GM23338 (cell line): ENCODE data around the gene C3AR1. TPM values are rescaled to one million over a fixed set of nuclear protein-coding genes. Genes with fewer than 3 reads are reported as not detected.

ENCODE experiments used
- ATAC-seq: fragments of 200-7000 bp; cut with Tn5 transposase; 3 replicates; pipeline ENCODE4 v1.9.1; 2020
- DNase-seq: peaks from one replicate; pipeline ENCODE4 v3.0.0-alpha.2; 2015; ENCODE audit warnings: low spot score
- H2AFZ ChIP-seq: fragments of 200-600 bp; sonication (generic); 2 replicates; pipeline ENCODE4 v1.8.0; 2016; ENCODE audit warnings: antibody characterized with exemption, mild to moderate bottlenecking, moderate library complexity
- H3F3A ChIP-seq: fragments of 200-600 bp; sonication (generic); replicated peaks from 2 replicates; pipeline ENCODE4 v1.8.0; 2017; ENCODE audit warnings: antibody characterized with exemption, mixed run types, low read depth
- H3K27ac ChIP-seq: fragments of 200-600 bp; sonication (generic); 2 replicates; pipeline ENCODE4 v1.6.1; 2016; ENCODE audit warnings: low read depth
- H3K27me3 ChIP-seq: fragments of 200-600 bp; sonication (generic); 2 replicates; pipeline ENCODE4 v1.8.0; 2016; ENCODE audit warnings: mild to moderate bottlenecking, mixed run types, moderate library complexity; ENCODE audit not compliant: insufficient read depth
- H3K36me3 ChIP-seq: fragments of 200-600 bp; sonication (generic); 2 replicates; pipeline ENCODE4 v1.8.0; 2016; ENCODE audit warnings: mild to moderate bottlenecking; ENCODE audit not compliant: insufficient read depth
- H3K4me1 ChIP-seq: fragments of 200-600 bp; sonication (generic); 2 replicates; pipeline ENCODE4 v1.8.0; 2016; ENCODE audit warnings: mild to moderate bottlenecking, moderate library complexity; ENCODE audit not compliant: insufficient read depth
- H3K4me2 ChIP-seq: fragments of 200-600 bp; sonication (generic); 2 replicates; pipeline ENCODE4 v1.7.1; 2017; ENCODE audit warnings: mixed run types
- H3K4me3 ChIP-seq: fragments of 200-600 bp; sonication (generic); 2 replicates; pipeline ENCODE4 v1.6.1; 2016; ENCODE audit warnings: mixed run types
- H3K79me2 ChIP-seq: fragments of 200-600 bp; sonication (generic); replicated peaks from 2 replicates; pipeline ENCODE4 v1.8.0; 2017; ENCODE audit warnings: mild to moderate bottlenecking; ENCODE audit not compliant: insufficient read depth
- H3K9me2 ChIP-seq: fragments of 200-600 bp; sonication (generic); 2 replicates; pipeline ENCODE4 v1.8.0; 2017; ENCODE audit not compliant: insufficient read depth
- H4K20me1 ChIP-seq: fragments of 200-600 bp; sonication (generic); replicated peaks from 2 replicates; pipeline ENCODE4 v1.8.0; 2017; ENCODE audit warnings: mild to moderate bottlenecking; ENCODE audit not compliant: insufficient read depth
- H3K27ac Mint-ChIP-seq: 2 replicates; pipeline ENCODE4 v1.8.0; 2020; ENCODE audit warnings: inconsistent platforms, mild to moderate bottlenecking, moderate library complexity, mixed read lengths
- H3K27me3 Mint-ChIP-seq: 3 replicates; pipeline ENCODE4 v1.8.0; 2022; ENCODE audit warnings: low read depth, mild to moderate bottlenecking, moderate library complexity, mixed read lengths, inconsistent platforms; ENCODE audit not compliant: insufficient read depth, poor library complexity
- H3K36me3 Mint-ChIP-seq: 3 replicates; pipeline ENCODE4 v1.8.0; 2021; ENCODE audit warnings: low read depth, mild to moderate bottlenecking, inconsistent platforms, moderate library complexity, mixed read lengths
- H3K4me1 Mint-ChIP-seq: 3 replicates; pipeline ENCODE4 v1.8.0; 2020; ENCODE audit warnings: mild to moderate bottlenecking, inconsistent platforms, mixed read lengths
- H3K4me3 Mint-ChIP-seq: 3 replicates; pipeline ENCODE4 v1.8.0; 2021; ENCODE audit warnings: moderate library complexity, mild to moderate bottlenecking, inconsistent platforms, mixed read lengths
- H3K9me3 Mint-ChIP-seq: 3 replicates; pipeline ENCODE4 v1.8.0; 2020; ENCODE audit warnings: moderate library complexity, mild to moderate bottlenecking, inconsistent platforms, mixed read lengths
- CREB1 ChIP-seq: fragments of 250-450 bp; sonication (Bioruptor Pico); IDR thresholded peaks from 2 replicates; pipeline ENCODE4 v1.5.0; 2020; ENCODE audit warnings: low read depth, mild to moderate bottlenecking, moderate library complexity
- EZH2phosphoT487 ChIP-seq: fragments of 200-600 bp; sonication (generic); IDR thresholded peaks from one replicate; pipeline ENCODE4 v1.8.1; 2018; ENCODE audit warnings: antibody characterized with exemption; ENCODE audit not compliant: unreplicated experiment
- NANOG ChIP-seq: IDR thresholded peaks from 2 replicates; pipeline ENCODE4 v1.6.1; 2016; ENCODE audit warnings: antibody characterized with exemption, borderline replicate concordance
- POLR2AphosphoS5 ChIP-seq: IDR thresholded peaks from 2 replicates; pipeline ENCODE4 v1.6.1; 2016; ENCODE audit warnings: antibody characterized with exemption, low read depth
- STAT1 ChIP-seq: IDR thresholded peaks from one replicate; pipeline ENCODE4 v1.6.1; 2016; ENCODE audit warnings: antibody characterized with exemption; ENCODE audit not compliant: unreplicated experiment
- ZNF331 ChIP-seq: fragments of 250-450 bp; sonication (Bioruptor Pico); IDR thresholded peaks from 2 replicates; pipeline ENCODE4 v1.5.0; 2020; ENCODE audit warnings: low read depth, mild to moderate bottlenecking, moderate library complexity
- polyA plus RNA-seq: library from polyadenylated mRNA; unstranded; fragments of >200 nt; fragmentation: Nextera tagmentation; extraction: Ambion mirVana; gene quantifications from 2 replicates; pipeline ENCODE4 v1.2.1, GENCODE V29; 2016
- total RNA-seq: library from RNA; depleted of rRNA; stranded (reverse); fragments of >200 nt; shearing (Covaris generic); gene quantifications from 2 replicates; pipeline ENCODE4 v1.2.3, GENCODE V29; 2014
- TF ChIP-seq, protein P1 (sequence below): IDR thresholded peaks from 2 replicates; pipeline ENCODE4 v1.6.1; 2016; ENCODE audit warnings: antibody characterized with exemption
- TF ChIP-seq, protein P2 (sequence below): IDR thresholded peaks from one replicate; pipeline ENCODE4 v1.6.1; 2018; ENCODE audit warnings: antibody characterized with exemption; ENCODE audit not compliant: unreplicated experiment
- TF ChIP-seq, protein P3 (sequence below), 2 experiments: fragments of 200-600 bp in 1 of 2; sonication (generic) in 1 of 2; conservative IDR thresholded peaks; 2 replicates each; pipeline versions ENCODE4 v1.5.1 to v1.6.1; 2016 to 2017; ENCODE audit warnings: antibody characterized with exemption in 2 of 2, low read depth in 2 of 2, mild to moderate bottlenecking in 2 of 2, moderate library complexity in 1 of 2

Gene C3AR1
- total and polyA plus RNA-seq, 2 experiments from 2014 or later, result not detected

DNA sequence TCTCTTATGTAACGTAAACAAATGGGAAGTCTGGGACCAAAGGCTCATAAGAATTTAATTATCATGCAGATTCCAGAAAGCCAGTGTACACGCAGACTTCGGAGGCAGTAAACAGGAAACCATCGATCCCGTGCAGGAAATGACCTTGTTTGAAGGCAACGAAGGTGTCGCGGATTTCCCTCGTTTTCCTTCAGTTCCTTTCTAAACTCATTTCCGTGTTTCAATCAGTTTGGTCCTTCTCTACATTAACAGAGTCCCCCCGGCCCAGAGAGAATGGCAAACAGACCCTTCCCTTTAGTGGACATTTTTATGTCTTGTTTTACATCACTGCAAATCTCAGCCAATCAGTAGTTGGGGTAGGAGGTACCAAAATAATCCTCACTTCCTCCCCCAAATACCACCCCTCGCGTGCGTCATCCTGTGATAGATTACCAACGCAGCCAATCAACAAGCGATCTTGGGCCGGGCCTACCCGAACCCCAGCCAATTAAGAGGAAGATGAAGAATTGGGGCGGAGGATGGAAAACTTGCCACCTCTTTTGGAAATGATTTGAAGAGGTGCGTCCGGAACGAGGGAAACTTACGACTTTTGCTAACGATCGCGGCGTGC is 39.8 kb downstream of the C3AR1 start:
- DNase-seq (peak; percentile 100), ATAC-seq (peak; percentile 94)
- Histone ChIP-seq H3K4me1 (peaks cover 4% of the 10 kb centered on the region; the same call in 1 of the 2 replicates), H4K20me1 (no peaks in the 10 kb centered on the region), H2AFZ (no peak overlapping the region), H3K27ac (peak overlapping the region; percentile 91), H3F3A (peaks cover under 1% of the 10 kb centered on the region; the same call in 1 of the 2 replicates), H3K9me2 (no peaks in the 10 kb centered on the region), H3K4me2 (peak overlapping the region; percentile 71), H3K36me3 (no peaks in the 10 kb centered on the region), H3K27me3 (no peaks in the 10 kb centered on the region), H3K4me3 (peak overlapping the region; percentile 51), H3K79me2 (no peaks in the 10 kb centered on the region)
- H3K27me3 Mint-ChIP-seq, result no peaks in the 10 kb centered on the region
- no peaks in the 10 kb centered on the region for H3K9me3 Mint-ChIP-seq
- H3K4me1 Mint-ChIP-seq, result peaks cover 9% of the 10 kb centered on the region
- peak overlapping the region; percentile 92 for H3K4me3 Mint-ChIP-seq
- TF ChIP-seq, protein P1, sequence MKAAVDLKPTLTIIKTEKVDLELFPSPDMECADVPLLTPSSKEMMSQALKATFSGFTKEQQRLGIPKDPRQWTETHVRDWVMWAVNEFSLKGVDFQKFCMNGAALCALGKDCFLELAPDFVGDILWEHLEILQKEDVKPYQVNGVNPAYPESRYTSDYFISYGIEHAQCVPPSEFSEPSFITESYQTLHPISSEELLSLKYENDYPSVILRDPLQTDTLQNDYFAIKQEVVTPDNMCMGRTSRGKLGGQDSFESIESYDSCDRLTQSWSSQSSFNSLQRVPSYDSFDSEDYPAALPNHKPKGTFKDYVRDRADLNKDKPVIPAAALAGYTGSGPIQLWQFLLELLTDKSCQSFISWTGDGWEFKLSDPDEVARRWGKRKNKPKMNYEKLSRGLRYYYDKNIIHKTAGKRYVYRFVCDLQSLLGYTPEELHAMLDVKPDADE, result peak; percentile 57; the same call in 1 of the 2 replicates
- no peak for TF ChIP-seq NANOG
- TF ChIP-seq EZH2phosphoT487, result no peak
- peak; percentile 93 for TF ChIP-seq CREB1 (CRISPR knock-in tag)
- TF ChIP-seq, protein P2, sequence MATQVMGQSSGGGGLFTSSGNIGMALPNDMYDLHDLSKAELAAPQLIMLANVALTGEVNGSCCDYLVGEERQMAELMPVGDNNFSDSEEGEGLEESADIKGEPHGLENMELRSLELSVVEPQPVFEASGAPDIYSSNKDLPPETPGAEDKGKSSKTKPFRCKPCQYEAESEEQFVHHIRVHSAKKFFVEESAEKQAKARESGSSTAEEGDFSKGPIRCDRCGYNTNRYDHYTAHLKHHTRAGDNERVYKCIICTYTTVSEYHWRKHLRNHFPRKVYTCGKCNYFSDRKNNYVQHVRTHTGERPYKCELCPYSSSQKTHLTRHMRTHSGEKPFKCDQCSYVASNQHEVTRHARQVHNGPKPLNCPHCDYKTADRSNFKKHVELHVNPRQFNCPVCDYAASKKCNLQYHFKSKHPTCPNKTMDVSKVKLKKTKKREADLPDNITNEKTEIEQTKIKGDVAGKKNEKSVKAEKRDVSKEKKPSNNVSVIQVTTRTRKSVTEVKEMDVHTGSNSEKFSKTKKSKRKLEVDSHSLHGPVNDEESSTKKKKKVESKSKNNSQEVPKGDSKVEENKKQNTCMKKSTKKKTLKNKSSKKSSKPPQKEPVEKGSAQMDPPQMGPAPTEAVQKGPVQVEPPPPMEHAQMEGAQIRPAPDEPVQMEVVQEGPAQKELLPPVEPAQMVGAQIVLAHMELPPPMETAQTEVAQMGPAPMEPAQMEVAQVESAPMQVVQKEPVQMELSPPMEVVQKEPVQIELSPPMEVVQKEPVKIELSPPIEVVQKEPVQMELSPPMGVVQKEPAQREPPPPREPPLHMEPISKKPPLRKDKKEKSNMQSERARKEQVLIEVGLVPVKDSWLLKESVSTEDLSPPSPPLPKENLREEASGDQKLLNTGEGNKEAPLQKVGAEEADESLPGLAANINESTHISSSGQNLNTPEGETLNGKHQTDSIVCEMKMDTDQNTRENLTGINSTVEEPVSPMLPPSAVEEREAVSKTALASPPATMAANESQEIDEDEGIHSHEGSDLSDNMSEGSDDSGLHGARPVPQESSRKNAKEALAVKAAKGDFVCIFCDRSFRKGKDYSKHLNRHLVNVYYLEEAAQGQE, result no peak
- TF ChIP-seq POLR2AphosphoS5, result peak; percentile 81
- peak overlapping the region; percentile 100 for H3K27ac Mint-ChIP-seq
- no peaks in the 10 kb centered on the region for H3K36me3 Mint-ChIP-seq

DNA sequence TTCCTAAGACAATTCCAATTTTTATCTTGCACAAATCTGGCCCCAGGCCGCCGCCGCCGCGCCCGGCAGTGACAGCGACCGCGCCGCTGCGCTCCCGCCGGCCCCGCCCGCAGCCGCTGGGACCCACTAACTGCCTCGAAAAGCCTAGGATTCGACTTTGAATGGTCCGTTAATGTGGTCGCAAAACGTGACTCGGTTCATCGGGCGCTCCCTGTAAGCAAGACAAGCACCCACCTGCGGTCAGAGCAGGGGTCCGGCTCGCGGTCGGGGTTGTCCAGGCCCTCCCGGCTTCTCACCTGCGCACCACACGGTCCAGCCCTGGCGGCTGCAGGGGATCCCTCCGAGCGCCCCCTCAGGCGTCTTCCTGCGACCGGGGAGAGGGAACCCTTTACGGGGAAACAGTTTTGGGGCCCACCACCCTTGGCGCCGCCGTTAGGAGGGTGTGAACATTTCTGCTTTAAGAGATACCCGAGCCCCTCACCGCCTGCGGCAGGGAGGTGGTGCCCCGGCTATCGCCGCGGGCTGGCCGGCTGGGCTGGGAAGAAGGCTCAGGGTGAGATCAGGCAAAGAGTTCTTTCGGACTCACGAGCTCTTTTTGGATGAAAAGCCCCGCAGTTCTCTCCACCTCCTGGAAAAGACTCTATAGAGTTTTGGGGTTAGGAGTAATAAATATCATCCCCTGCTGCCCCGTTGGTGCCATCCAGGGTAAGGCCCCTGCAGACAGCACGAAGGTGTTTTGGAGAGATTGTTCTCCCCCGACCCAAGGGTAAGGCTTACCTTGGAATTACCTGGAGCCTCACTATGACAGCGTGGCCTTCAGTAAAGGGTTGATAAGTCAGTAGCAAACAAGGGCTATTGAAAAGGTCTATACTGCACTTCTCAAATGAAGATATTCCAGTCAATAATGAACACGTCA is 47.2 kb downstream of the C3AR1 start:
- Mint-ChIP-seq H3K4me3 (peak overlapping the region; percentile 82), H3K27me3 (peaks cover 4% of the 10 kb centered on the region), H3K27ac (no peak overlapping the region), H3K36me3 (no peaks in the 10 kb centered on the region), H3K4me1 (peaks cover 7% of the 10 kb centered on the region), H3K9me3 (no peaks in the 10 kb centered on the region)
- no peaks in the 10 kb centered on the region for H4K20me1 ChIP-seq
- 0 out of 2 replicates have a peak overlapping the region, but pooled peaks have one; percentile 35 for H3K27ac ChIP-seq
- DNase-seq (peak; percentile 96), ATAC-seq (peak; percentile 96)
- no peaks in the 10 kb centered on the region; the same call in 1 of the 2 replicates for H3K36me3 ChIP-seq
- H3F3A ChIP-seq, result peaks cover 3% of the 10 kb centered on the region; the same call in 1 of the 2 replicates
- H2AFZ ChIP-seq, result peak overlapping the region; percentile 64
- TF ChIP-seq POLR2AphosphoS5 (peak; percentile 50; the same call in 1 of the 2 replicates), STAT1 (no peak), ZNF331 (no peak)
- TF ChIP-seq, protein P1, result peak; percentile 37; the same call in 1 of the 2 replicates
- TF ChIP-seq, protein P2, result no peak
- TF ChIP-seq, protein P3, sequence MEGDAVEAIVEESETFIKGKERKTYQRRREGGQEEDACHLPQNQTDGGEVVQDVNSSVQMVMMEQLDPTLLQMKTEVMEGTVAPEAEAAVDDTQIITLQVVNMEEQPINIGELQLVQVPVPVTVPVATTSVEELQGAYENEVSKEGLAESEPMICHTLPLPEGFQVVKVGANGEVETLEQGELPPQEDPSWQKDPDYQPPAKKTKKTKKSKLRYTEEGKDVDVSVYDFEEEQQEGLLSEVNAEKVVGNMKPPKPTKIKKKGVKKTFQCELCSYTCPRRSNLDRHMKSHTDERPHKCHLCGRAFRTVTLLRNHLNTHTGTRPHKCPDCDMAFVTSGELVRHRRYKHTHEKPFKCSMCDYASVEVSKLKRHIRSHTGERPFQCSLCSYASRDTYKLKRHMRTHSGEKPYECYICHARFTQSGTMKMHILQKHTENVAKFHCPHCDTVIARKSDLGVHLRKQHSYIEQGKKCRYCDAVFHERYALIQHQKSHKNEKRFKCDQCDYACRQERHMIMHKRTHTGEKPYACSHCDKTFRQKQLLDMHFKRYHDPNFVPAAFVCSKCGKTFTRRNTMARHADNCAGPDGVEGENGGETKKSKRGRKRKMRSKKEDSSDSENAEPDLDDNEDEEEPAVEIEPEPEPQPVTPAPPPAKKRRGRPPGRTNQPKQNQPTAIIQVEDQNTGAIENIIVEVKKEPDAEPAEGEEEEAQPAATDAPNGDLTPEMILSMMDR (conservative IDR thresholded peaks at IDR 0.05; ENCODE audit: low read depth in 2 of 2), result peak in 1 of 2 experiments; percentile 31; a peak in 1 of 4 replicates
- peak overlapping the region; percentile 81 for H3K4me3 ChIP-seq
- H3K4me1 ChIP-seq, result no peaks in the 10 kb centered on the region
- H3K79me2 ChIP-seq, result peaks cover 6% of the 10 kb centered on the region
- no peaks in the 10 kb centered on the region for H3K27me3 ChIP-seq
- peak overlapping the region; percentile 91 for H3K4me2 ChIP-seq
- H3K9me2 ChIP-seq, result no peaks in the 10 kb centered on the region
